WTC11 (cell line): ENCODE data around the gene BMPR1B.

Experiments
- ATF2 ChIP-seq: sonication (generic); formaldehyde crosslinking; IDR thresholded peaks from 2 replicates; pipeline ENCODE4 v1.8.1; 2022; ENCODE audit warnings: low read depth, missing genetic modification reagents, borderline replicate concordance
- CTCF ChIP-seq: fragments of 200-600 bp; IDR thresholded peaks from 2 replicates; pipeline ENCODE4 v1.8.0; 2022; ENCODE audit warnings: antibody characterized with exemption
- ESRRA ChIP-seq: sonication (generic); formaldehyde crosslinking; IDR thresholded peaks from 2 replicates; pipeline ENCODE4 v1.8.1; 2022; ENCODE audit warnings: mild to moderate bottlenecking, missing genetic modification reagents, borderline replicate concordance
- FOXP1 ChIP-seq: sonication (generic); formaldehyde crosslinking; IDR thresholded peaks from 2 replicates; pipeline ENCODE4 v1.8.0; 2022; ENCODE audit warnings: missing genetic modification reagents, mild to moderate bottlenecking, moderate library complexity, borderline replicate concordance
- JUN ChIP-seq: sonication (generic); formaldehyde crosslinking; IDR thresholded peaks from 2 replicates; pipeline ENCODE4 v1.8.0; 2023; ENCODE audit warnings: mild to moderate bottlenecking, missing genetic modification reagents
- MAX ChIP-seq: sonication (generic); formaldehyde crosslinking; IDR thresholded peaks from 2 replicates; pipeline ENCODE4 v1.8.0; 2022; ENCODE audit warnings: mild to moderate bottlenecking, missing genetic modification reagents
- TEAD1 ChIP-seq: sonication (generic); formaldehyde crosslinking; IDR thresholded peaks from 2 replicates; pipeline ENCODE4 v1.8.0; 2022; ENCODE audit warnings: mild to moderate bottlenecking, missing genetic modification reagents

- TF ChIP-seq FOXP1 = no peak
- TF ChIP-seq CTCF = no peak
- no peak for TF ChIP-seq ESRRA (CRISPR knock-in tag)
- TF ChIP-seq JUN = no peak
- TF ChIP-seq TEAD1 = no peak
- no peak for TF ChIP-seq ATF2 (CRISPR knock-in tag)
- no peak for TF ChIP-seq MAX (CRISPR knock-in tag)
Observed at GRCh38 chr4:95066050-95066449, 308.3 kb downstream of the BMPR1B start.
